ENCODE data around the gene HBEGF.

DNA sequence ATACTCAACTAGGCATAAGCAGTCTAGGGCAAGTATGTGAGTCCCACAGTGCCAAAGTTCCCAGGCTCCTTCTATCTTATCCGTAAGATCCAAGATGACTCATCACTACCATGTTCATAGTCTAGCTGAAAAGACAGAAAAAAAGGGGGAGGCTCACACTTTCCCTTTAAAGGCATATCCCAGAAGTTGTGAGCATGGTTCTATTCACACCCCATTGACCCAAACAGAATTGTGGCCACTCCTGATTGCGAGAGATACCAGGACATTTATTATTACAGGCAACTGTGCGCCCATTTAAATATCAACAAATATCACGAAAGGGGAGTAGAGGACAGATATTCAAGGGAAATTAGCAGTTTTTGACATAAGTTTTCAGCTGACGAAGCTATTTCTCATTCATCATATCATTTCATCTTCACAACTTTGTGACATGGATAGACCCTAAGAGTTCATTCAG is 35.4 kb downstream of the HBEGF start:
- TF ChIP-seq, protein P1, sequence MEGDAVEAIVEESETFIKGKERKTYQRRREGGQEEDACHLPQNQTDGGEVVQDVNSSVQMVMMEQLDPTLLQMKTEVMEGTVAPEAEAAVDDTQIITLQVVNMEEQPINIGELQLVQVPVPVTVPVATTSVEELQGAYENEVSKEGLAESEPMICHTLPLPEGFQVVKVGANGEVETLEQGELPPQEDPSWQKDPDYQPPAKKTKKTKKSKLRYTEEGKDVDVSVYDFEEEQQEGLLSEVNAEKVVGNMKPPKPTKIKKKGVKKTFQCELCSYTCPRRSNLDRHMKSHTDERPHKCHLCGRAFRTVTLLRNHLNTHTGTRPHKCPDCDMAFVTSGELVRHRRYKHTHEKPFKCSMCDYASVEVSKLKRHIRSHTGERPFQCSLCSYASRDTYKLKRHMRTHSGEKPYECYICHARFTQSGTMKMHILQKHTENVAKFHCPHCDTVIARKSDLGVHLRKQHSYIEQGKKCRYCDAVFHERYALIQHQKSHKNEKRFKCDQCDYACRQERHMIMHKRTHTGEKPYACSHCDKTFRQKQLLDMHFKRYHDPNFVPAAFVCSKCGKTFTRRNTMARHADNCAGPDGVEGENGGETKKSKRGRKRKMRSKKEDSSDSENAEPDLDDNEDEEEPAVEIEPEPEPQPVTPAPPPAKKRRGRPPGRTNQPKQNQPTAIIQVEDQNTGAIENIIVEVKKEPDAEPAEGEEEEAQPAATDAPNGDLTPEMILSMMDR (conservative IDR thresholded peaks at IDR 0.05): no peak
- TF ChIP-seq ZFX (IDR thresholded peaks at IDR 0.05): no peak

Data from C4-2B (cell line).